Measurements from ENCODE around the gene KLK7. TPM values are rescaled to one million over a fixed set of nuclear protein-coding genes. Genes with fewer than 3 reads are reported as not detected.
A peak's percentile ranks its signal among the peaks of the same experiment; 100 is the strongest.

The KLK7 gene
- total RNA-seq, 1 donor from 2014 or later, result 0.41 TPM

GRCh38 chr19:51018745-51019543, 35.2 kb upstream of the KLK7 start:
- Histone ChIP-seq H3K4me3 (peak overlapping the region; percentile 37), H3K27me3 (peaks cover 60% of the 10 kb centered on the region), H3K36me3 (no peaks in the 10 kb centered on the region), H3K9me3 (no peaks in the 10 kb centered on the region), H3K27ac (no peak overlapping the region), H3K4me1 (peaks cover 12% of the 10 kb centered on the region)
- intact Hi-C loops (cut with DNase I), result no loop called here
- ATAC-seq (peak; percentile 34), DNase-seq (no peak)
- TF ChIP-seq, protein P1, sequence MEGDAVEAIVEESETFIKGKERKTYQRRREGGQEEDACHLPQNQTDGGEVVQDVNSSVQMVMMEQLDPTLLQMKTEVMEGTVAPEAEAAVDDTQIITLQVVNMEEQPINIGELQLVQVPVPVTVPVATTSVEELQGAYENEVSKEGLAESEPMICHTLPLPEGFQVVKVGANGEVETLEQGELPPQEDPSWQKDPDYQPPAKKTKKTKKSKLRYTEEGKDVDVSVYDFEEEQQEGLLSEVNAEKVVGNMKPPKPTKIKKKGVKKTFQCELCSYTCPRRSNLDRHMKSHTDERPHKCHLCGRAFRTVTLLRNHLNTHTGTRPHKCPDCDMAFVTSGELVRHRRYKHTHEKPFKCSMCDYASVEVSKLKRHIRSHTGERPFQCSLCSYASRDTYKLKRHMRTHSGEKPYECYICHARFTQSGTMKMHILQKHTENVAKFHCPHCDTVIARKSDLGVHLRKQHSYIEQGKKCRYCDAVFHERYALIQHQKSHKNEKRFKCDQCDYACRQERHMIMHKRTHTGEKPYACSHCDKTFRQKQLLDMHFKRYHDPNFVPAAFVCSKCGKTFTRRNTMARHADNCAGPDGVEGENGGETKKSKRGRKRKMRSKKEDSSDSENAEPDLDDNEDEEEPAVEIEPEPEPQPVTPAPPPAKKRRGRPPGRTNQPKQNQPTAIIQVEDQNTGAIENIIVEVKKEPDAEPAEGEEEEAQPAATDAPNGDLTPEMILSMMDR (IDR thresholded peaks at IDR 0.05), result no peak

DNA sequence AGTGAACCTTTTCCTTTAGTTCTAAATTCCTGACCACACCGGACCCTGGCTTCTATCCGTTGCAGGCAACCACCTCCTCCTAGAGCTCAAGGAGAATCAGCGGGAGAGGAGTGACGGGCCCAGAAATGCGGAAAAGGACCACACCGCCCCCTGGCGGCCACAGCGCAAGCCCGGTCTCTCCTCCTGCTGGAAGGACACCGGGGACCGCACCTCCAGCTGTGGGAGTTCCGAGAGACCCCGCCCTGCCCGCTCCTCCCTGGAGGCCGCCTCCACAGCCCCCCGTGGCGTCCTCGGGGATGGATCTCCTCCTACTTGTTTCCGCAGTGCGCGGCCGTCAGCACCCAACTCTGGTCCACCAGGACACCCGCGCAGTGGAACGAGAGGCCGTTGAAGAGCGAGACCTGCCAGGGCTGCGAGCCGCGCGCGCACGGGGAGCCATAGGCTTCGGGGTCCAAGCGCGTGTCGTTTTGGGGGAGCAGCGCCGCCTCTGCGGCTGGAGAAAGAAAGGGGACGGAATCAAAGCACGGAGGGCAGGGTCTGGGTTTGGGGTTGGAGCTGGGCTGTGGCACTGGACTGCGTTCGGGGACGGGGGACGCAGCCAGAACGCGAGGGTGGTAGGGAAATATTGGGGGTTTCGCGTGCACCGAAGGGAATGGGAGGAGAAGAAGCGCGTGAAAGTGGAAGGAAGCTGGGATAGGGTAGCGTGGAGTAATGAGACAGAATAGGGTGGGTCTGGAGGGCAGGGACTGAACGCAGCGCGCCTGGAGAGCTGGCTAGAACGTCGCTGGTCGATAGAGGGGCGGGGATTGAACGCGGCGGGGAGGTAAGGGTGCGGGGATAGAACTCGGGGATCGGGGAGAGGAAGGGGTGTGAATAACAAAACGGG, 33.3 kb upstream of the KLK7 start:
- TF ChIP-seq, protein P1 (IDR thresholded peaks at IDR 0.05), result peak; percentile 39
- H3K27ac ChIP-seq, result no peak overlapping the region
- H3K4me3 ChIP-seq, result no peak overlapping the region
- intact Hi-C loops (cut with DNase I), result no loop called here
- ATAC-seq (peak; percentile 58), DNase-seq (no peak)
- peaks cover 12% of the 10 kb centered on the region for H3K4me1 ChIP-seq
- no peaks in the 10 kb centered on the region for H3K9me3 ChIP-seq
- no peaks in the 10 kb centered on the region for H3K36me3 ChIP-seq
- peaks cover 55% of the 10 kb centered on the region for H3K27me3 ChIP-seq

- ATAC-seq, result no peak
- Histone ChIP-seq H3K27ac (no peak overlapping the region), H3K9me3 (no peaks in the 10 kb centered on the region), H3K4me3 (no peak overlapping the region), H3K4me1 (peaks cover 12% of the 10 kb centered on the region), H3K27me3 (peaks cover 55% of the 10 kb centered on the region), H3K36me3 (no peaks in the 10 kb centered on the region)
- TF ChIP-seq, protein P1 (IDR thresholded peaks at IDR 0.05), result no peak
- intact Hi-C loops (cut with DNase I), result no loop called here
- no peak for DNase-seq
Measured at GRCh38 chr19:51015691-51016267, 32.1 kb upstream of the KLK7 start.

- no peaks in the 10 kb centered on the region for H3K36me3 ChIP-seq
- intact Hi-C loops (cut with DNase I), result no loop called here
- TF ChIP-seq, protein P1 (IDR thresholded peaks at IDR 0.05), result no peak
- no peak overlapping the region for H3K4me3 ChIP-seq
- no peaks in the 10 kb centered on the region for H3K9me3 ChIP-seq
- H3K4me1 ChIP-seq, result peaks cover 6% of the 10 kb centered on the region
- ATAC-seq (no peak), DNase-seq (no peak)
- H3K27ac ChIP-seq, result no peak overlapping the region
- peaks cover 50% of the 10 kb centered on the region for H3K27me3 ChIP-seq
Measured at GRCh38 chr19:51014242-51014641, 30.5 kb upstream of the KLK7 start.

GRCh38 chr19:51012661-51013190, 29.0 kb upstream of the KLK7 start:
- intact Hi-C loops (cut with DNase I), result no loop called here
- H3K4me1 ChIP-seq, result no peaks in the 10 kb centered on the region
- H3K27ac ChIP-seq, result no peak overlapping the region
- ATAC-seq (no peak), DNase-seq (no peak)
- H3K9me3 ChIP-seq, result no peaks in the 10 kb centered on the region
- no peaks in the 10 kb centered on the region for H3K36me3 ChIP-seq
- TF ChIP-seq, protein P1 (IDR thresholded peaks at IDR 0.05), result no peak
- no peak overlapping the region for H3K4me3 ChIP-seq
- peaks cover 35% of the 10 kb centered on the region for H3K27me3 ChIP-seq

Measured in upper lobe of right lung (tissue), 1 donor.